Measurements from ENCODE around the gene SORCS2.

The SORCS2 gene

GRCh38 chr4:7422151-7422897 is 230.0 kb downstream of the SORCS2 start:
- DNase-seq = no peak

- DNase-seq = no peak
Observed at GRCh38 chr4:7422898-7423180, 230.5 kb downstream of the SORCS2 start.

- no peak for DNase-seq
Observed at GRCh38 chr4:7423391-7423790, 231.1 kb downstream of the SORCS2 start.

GRCh38 chr4:7423801-7424552 is 231.6 kb downstream of the SORCS2 start:
- DNase-seq = no peak

GRCh38 chr4:7424553-7425111 is 232.3 kb downstream of the SORCS2 start:
- no peak for DNase-seq

GRCh38 chr4:7425124-7425523 is 232.8 kb downstream of the SORCS2 start:
- no peak for DNase-seq

GRCh38 chr4:7425591-7426468 is 233.5 kb downstream of the SORCS2 start:
- DNase-seq = no peak

GRCh38 chr4:7426525-7427171 is 234.3 kb downstream of the SORCS2 start:
- DNase-seq = no peak

- DNase-seq = no peak
Observed at GRCh38 chr4:7427361-7427760, 235.0 kb downstream of the SORCS2 start.

- DNase-seq = no peak
Observed at GRCh38 chr4:7427831-7428260, 235.5 kb downstream of the SORCS2 start.

- no peak for DNase-seq
Observed at GRCh38 chr4:7428261-7429068, 236.1 kb downstream of the SORCS2 start.

- no peak for DNase-seq
Observed at GRCh38 chr4:7429069-7429416, 236.7 kb downstream of the SORCS2 start.

GRCh38 chr4:7429601-7430078 is 237.3 kb downstream of the SORCS2 start:
- no peak for DNase-seq

GRCh38 chr4:7430368-7430964 is 238.1 kb downstream of the SORCS2 start:
- no peak for DNase-seq

- DNase-seq = no peak
Observed at GRCh38 chr4:7430965-7431695, 238.8 kb downstream of the SORCS2 start.

GRCh38 chr4:7431696-7432530 is 239.6 kb downstream of the SORCS2 start:
- no peak for DNase-seq

- DNase-seq = no peak
Observed at GRCh38 chr4:7432531-7433375, 240.4 kb downstream of the SORCS2 start.

GRCh38 chr4:7433376-7434140 is 241.2 kb downstream of the SORCS2 start:
- no peak for DNase-seq

All from CD4-positive, alpha-beta T cell treated with Interleukin-17A for 4 hours (primary cell).